ENCODE results near the gene CPT1A. TPM values are rescaled to one million over a fixed set of nuclear protein-coding genes. Genes with fewer than 3 reads are reported as not detected.

CPT1A gene
- total and polyA plus RNA-seq, 10 of the 15 experiments (the other 5 are each of a cell fraction or from before 2014, with no cell fraction given), result 1.1 to 17.5 (median 6.0) TPM

GRCh38 chr11:68839054-68839865 lies 2.5 kb downstream of the CPT1A start:
- H3K4me2 ChIP-seq (ENCODE audit: control insufficient read depth, insufficient read depth), result peak overlapping the region; percentile 84
- H3K4me1 ChIP-seq (ENCODE audit: control insufficient read depth, insufficient read depth, low read length), result peaks cover 33% of the 10 kb centered on the region
- intact Hi-C loops (cut with micrococcal nuclease; ENCODE audit: unreplicated experiment), result no loop called here
- no peaks in the 10 kb centered on the region for H3K27me3 ChIP-seq (replicated peaks in 1 of 2; ENCODE audit: control insufficient read depth in 2 of 2, insufficient read depth in 2 of 2, low read length in 1 of 2)
- CTCF ChIA-PET, result interaction anchor here (1.0 kb wide), 1 partner anchor 41 kb away, joined by 3 read pairs; no protein-coding TSS in a partner anchor
- peak overlapping the region; percentile 62 for H3K4me3 ChIP-seq
- no peaks in the 10 kb centered on the region for H3K36me3 ChIP-seq (ENCODE audit: control insufficient read depth in 2 of 2, insufficient read depth in 2 of 2, low read length in 1 of 2)
- ATAC-seq (peak; percentile 54), FAIRE-seq (peak; percentile 79), DNase-seq (ENCODE audit: low read depth, low spot score) (peak; percentile 59)
- SMC1A ChIA-PET (ENCODE audit: uncharacterized antibody, unreplicated experiment), result no interaction called here
- H3K27ac ChIP-seq (ENCODE audit: control insufficient read depth, insufficient read depth), result peak overlapping the region; percentile 77
- H3K9ac ChIP-seq (ENCODE audit: control insufficient read depth, insufficient read depth, low read length), result peak overlapping the region; percentile 71
- no TSS peak for BruUV-seq (replicated peaks)
- H3K79me2 ChIP-seq (ENCODE audit: control insufficient read depth, insufficient read depth, low read length), result peaks cover 10% of the 10 kb centered on the region
- WGBS (ENCODE audit: insufficient coverage, insufficient replicate concordance, low lambda C conversion rate, missing lambda C conversion rate), result 1% methylated on average over 47 of the region's 61 CpGs
- in situ Hi-C loops (cut with MboI), result no loop called here
- POLR2A ChIA-PET, result interaction anchor here (0.6 kb wide), 2 partner anchors 106 to 398 kb away, joined by 4 read pairs; no protein-coding TSS in a partner anchor
- no peaks in the 10 kb centered on the region for H4K20me1 ChIP-seq (ENCODE audit: control insufficient read depth, insufficient read depth)
- peak overlapping the region; percentile 73 for H2AFZ ChIP-seq (ENCODE audit: control insufficient read depth, low read depth, low read length)
- H3K9me3 ChIP-seq (replicated peaks; ENCODE audit: control insufficient read depth, insufficient read depth, low read length), result no peaks in the 10 kb centered on the region
- RAD21 ChIA-PET (ENCODE audit: unreplicated experiment), result no interaction called here
- TF ChIP-seq EP300 (IDR thresholded peaks at IDR 0.05; ENCODE audit: borderline replicate concordance in 1 of 2, control insufficient read depth in 1 of 2, low read depth in 2 of 2, low read length in 2 of 2) (peak in 1 of 2 experiments; percentile 30; a peak in 1 of 4 replicates), GABPA (IDR thresholded peaks at IDR 0.05; ENCODE audit: low read depth) (no peak), RBBP5 (conservative IDR thresholded peaks at IDR 0.05) (no peak), YY1 (IDR thresholded peaks at IDR 0.05; ENCODE audit: low read depth, low read length) (0 out of 2 replicates have a peak, but pooled peaks have one; percentile 16), NR2F1 (conservative IDR thresholded peaks at IDR 0.05) (peak; percentile 84), ATF3 (IDR thresholded peaks at IDR 0.05; ENCODE audit: borderline replicate concordance, extremely low read depth, low read depth, low read length) (peak; percentile 66; the same call in 1 of the 2 replicates), PBX3 (IDR thresholded peaks at IDR 0.05; ENCODE audit: insufficient replicate concordance, low read depth, low read length) (no peak), POLR2A (IDR thresholded peaks at IDR 0.05; ENCODE audit: low read depth, low read length) (peak; percentile 77), EED (IDR thresholded peaks at IDR 0.05; ENCODE audit: low read depth) (peak; percentile 46; the same call in 1 of the 2 replicates), NBN (IDR thresholded peaks at IDR 0.05) (peak; percentile 64; the same call in 1 of the 2 replicates), RAD51 (IDR thresholded peaks at IDR 0.05) (peak; percentile 95), ELK1 (IDR thresholded peaks at IDR 0.05; ENCODE audit: low read depth, low read length) (no peak), IRF3 (IDR thresholded peaks at IDR 0.05) (no peak), SREBF2 (IDR thresholded peaks at IDR 0.05; ENCODE audit: low read length) (no peak), BACH1 (IDR thresholded peaks at IDR 0.05; ENCODE audit: borderline replicate concordance) (peak; percentile 44; the same call in 1 of the 2 replicates), BHLHE40 (IDR thresholded peaks at IDR 0.05; ENCODE audit: borderline replicate concordance in 1 of 2, low read depth in 2 of 2, low read length in 1 of 2) (peak; percentile 79 to 94), SP1 (IDR thresholded peaks at IDR 0.05; ENCODE audit: low read depth, low read length) (peak; percentile 72), IKZF1 (conservative IDR thresholded peaks at IDR 0.05) (peak; percentile 77), CREM (IDR thresholded peaks at IDR 0.05; ENCODE audit: low read depth) (0 out of 2 replicates have a peak, but pooled peaks have one; percentile 16), MYC (IDR thresholded peaks at IDR 0.05; ENCODE audit: insufficient read depth, insufficient read length, insufficient replicate concordance, low read length, severe bottlenecking) (no peak)
